ENCODE data around the gene SMIM24. TPM values are rescaled to one million over a fixed set of nuclear protein-coding genes. Genes with fewer than 3 reads are reported as not detected.

Gene SMIM24
- total and polyA plus RNA-seq, 9 of the 15 experiments (the other 6 are each of a cell fraction or from before 2014, with no cell fraction given) = 0.45 to 12.3 (median 1.4) TPM; not detected in 1

DNA sequence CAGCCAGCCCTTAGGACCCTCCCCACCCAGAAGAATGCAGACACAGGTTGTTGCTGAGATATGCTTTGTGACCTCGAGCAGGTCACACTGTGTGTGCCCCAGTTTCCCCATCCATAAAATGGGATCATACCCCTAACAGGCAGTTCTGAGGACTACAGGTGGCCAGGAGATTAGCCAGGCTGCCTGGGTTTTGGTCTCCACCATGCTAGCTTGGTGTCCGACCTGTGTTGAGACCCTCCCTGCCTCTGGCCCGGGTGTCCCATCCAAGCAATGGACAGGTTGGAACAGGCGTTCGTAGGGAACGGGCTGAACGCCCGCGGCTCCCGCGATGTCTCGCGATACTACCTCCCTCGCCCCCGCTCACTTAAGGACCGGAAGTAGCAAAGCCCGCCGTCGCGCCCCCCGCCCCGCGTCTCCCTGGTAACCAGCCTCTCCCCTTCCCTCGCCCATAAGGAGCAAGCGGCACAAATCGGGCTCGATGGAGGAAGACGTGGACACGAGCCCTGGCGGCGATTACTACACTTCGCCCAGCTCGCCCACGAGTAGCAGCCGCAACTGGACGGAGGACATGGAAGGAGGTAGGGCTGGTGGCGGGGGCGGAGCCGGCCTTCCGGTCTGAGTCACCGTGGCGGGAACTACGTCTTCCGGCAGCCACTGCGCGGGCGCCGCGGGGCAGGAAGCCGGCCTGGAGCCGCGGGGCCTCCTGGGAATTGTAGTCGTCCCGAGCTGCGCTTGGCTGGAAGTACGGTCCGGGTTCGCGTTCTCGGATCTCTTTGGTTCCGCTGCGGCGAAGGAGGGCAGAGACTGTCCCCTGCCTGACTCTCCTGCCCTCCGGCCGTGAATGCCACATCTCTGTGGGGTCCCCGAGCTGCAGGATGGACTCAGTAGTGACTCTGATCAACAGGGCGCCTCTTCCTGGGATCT lies 45.4 kb downstream of the SMIM24 start (continued):
- TF ChIP-seq, protein P1, sequence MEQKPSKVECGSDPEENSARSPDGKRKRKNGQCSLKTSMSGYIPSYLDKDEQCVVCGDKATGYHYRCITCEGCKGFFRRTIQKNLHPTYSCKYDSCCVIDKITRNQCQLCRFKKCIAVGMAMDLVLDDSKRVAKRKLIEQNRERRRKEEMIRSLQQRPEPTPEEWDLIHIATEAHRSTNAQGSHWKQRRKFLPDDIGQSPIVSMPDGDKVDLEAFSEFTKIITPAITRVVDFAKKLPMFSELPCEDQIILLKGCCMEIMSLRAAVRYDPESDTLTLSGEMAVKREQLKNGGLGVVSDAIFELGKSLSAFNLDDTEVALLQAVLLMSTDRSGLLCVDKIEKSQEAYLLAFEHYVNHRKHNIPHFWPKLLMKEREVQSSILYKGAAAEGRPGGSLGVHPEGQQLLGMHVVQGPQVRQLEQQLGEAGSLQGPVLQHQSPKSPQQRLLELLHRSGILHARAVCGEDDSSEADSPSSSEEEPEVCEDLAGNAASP (IDR thresholded peaks at IDR 0.05) = no peak
- TF ChIP-seq, protein P2, sequence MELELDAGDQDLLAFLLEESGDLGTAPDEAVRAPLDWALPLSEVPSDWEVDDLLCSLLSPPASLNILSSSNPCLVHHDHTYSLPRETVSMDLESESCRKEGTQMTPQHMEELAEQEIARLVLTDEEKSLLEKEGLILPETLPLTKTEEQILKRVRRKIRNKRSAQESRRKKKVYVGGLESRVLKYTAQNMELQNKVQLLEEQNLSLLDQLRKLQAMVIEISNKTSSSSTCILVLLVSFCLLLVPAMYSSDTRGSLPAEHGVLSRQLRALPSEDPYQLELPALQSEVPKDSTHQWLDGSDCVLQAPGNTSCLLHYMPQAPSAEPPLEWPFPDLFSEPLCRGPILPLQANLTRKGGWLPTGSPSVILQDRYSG (tag; conservative IDR thresholded peaks at IDR 0.05; ENCODE audit: low read depth) = no peak
- no peak; the same call in 1 of the 2 replicates for TF ChIP-seq ZNF263 (CRISPR knock-in tag; IDR thresholded peaks at IDR 0.05; ENCODE audit: borderline replicate concordance)
- TF ChIP-seq JUND (IDR thresholded peaks at IDR 0.05; ENCODE audit: borderline replicate concordance, low read depth, low read length) = peak; percentile 97
- peak; percentile 95; the same call in 2 of the 3 replicates for TF ChIP-seq JUND (tag; IDR thresholded peaks at IDR 0.05; ENCODE audit: borderline replicate concordance, low read depth, low read length)
- TF ChIP-seq FOXM1 (IDR thresholded peaks at IDR 0.05; ENCODE audit: low read depth) = no peak
- TF ChIP-seq FOXM1 (CRISPR knock-in tag; IDR thresholded peaks at IDR 0.05; ENCODE audit: low read depth) = no peak
- TF ChIP-seq CCNT2 (IDR thresholded peaks at IDR 0.05; ENCODE audit: borderline replicate concordance, extremely low read depth, insufficient read length, low read depth, low read length) = peak; percentile 60
- TF ChIP-seq, protein P3, sequence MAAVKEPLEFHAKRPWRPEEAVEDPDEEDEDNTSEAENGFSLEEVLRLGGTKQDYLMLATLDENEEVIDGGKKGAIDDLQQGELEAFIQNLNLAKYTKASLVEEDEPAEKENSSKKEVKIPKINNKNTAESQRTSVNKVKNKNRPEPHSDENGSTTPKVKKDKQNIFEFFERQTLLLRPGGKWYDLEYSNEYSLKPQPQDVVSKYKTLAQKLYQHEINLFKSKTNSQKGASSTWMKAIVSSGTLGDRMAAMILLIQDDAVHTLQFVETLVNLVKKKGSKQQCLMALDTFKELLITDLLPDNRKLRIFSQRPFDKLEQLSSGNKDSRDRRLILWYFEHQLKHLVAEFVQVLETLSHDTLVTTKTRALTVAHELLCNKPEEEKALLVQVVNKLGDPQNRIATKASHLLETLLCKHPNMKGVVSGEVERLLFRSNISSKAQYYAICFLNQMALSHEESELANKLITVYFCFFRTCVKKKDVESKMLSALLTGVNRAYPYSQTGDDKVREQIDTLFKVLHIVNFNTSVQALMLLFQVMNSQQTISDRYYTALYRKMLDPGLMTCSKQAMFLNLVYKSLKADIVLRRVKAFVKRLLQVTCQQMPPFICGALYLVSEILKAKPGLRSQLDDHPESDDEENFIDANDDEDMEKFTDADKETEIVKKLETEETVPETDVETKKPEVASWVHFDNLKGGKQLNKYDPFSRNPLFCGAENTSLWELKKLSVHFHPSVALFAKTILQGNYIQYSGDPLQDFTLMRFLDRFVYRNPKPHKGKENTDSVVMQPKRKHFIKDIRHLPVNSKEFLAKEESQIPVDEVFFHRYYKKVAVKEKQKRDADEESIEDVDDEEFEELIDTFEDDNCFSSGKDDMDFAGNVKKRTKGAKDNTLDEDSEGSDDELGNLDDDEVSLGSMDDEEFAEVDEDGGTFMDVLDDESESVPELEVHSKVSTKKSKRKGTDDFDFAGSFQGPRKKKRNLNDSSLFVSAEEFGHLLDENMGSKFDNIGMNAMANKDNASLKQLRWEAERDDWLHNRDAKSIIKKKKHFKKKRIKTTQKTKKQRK (IDR thresholded peaks at IDR 0.05; ENCODE audit: borderline replicate concordance, low read depth, low read length) = no peak
- TF ChIP-seq HDGF (IDR thresholded peaks at IDR 0.05) = 0 out of 2 replicates have a peak, but pooled peaks have one; percentile 89
- no peak for TF ChIP-seq MIER1 (IDR thresholded peaks at IDR 0.05; ENCODE audit: low read depth)
- TF ChIP-seq ZSCAN32 (CRISPR knock-in tag; IDR thresholded peaks at IDR 0.05) = no peak
- TF ChIP-seq C11orf30 (IDR thresholded peaks at IDR 0.05; ENCODE audit: low read depth) = peak; percentile 95
- TF ChIP-seq SIX5 (IDR thresholded peaks at IDR 0.05; ENCODE audit: borderline replicate concordance in 1 of 2, insufficient read depth in 1 of 2, low read depth in 1 of 2, low read length in 2 of 2) = peak; percentile 95 to 96
- TF ChIP-seq JUN (IDR thresholded peaks at IDR 0.05; ENCODE audit: borderline replicate concordance, low read depth, low read length) = peak; percentile 89
- no peak for TF ChIP-seq JUN (CRISPR knock-in tag; IDR thresholded peaks at IDR 0.05; ENCODE audit: borderline replicate concordance)
- no peak for TF ChIP-seq STAG1 (CRISPR knock-in tag; IDR thresholded peaks at IDR 0.05; ENCODE audit: borderline replicate concordance)
- TF ChIP-seq SMC3 (conservative IDR thresholded peaks at IDR 0.05; ENCODE audit: insufficient read depth, low read depth, low read length) = no peak
